ENCODE measurements around the gene CNEP1R1.

CNEP1R1 gene

DNA sequence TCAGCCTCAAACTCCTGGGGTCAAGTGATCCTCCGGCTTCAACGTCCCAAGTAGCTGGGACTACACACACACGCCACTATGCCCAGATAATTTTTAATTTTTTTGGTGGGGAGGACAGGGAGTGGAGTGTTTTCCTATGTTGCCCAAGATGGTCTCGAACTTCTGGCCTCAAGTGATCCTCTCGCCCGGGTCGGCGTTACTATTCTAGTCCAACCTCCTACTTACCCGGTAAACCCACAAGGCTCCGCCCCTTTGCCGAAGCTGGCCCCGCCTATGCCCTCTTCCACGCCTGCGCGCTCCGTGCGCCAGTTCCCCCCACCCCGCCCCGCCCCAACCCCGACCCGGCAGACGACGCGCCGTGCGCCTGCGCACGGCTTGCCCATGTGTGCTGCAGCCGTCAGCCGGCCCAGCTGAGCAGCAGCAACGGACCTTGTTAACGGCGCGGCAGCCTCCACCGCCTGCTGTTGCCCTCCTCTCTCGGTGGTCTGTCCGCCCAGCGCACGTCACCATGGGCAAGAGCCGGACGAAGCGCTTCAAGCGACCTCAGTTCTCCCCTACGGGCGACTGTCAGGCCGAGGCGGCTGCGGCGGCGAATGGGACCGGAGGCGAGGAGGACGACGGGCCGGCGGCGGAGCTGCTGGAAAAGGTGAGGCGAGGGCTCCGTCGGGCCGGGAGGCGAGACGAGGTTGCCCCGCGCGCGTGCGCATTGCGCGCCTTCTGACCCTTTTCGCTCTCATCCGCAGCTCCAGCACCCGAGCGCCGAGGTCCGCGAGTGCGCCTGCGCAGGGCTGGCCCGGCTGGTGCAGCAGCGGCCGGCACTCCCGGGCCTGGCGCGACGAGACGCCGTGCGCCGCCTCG is 40.8 kb downstream of the CNEP1R1 start, which contains the start of gene HEATR3:
Gene HEATR3 (plus strand): TSS at position 347 of the 858 bp plus-strand sequence. CDS start 162 bp downstream, at position 509.
- peak; percentile 94 for DNase-seq

DNA sequence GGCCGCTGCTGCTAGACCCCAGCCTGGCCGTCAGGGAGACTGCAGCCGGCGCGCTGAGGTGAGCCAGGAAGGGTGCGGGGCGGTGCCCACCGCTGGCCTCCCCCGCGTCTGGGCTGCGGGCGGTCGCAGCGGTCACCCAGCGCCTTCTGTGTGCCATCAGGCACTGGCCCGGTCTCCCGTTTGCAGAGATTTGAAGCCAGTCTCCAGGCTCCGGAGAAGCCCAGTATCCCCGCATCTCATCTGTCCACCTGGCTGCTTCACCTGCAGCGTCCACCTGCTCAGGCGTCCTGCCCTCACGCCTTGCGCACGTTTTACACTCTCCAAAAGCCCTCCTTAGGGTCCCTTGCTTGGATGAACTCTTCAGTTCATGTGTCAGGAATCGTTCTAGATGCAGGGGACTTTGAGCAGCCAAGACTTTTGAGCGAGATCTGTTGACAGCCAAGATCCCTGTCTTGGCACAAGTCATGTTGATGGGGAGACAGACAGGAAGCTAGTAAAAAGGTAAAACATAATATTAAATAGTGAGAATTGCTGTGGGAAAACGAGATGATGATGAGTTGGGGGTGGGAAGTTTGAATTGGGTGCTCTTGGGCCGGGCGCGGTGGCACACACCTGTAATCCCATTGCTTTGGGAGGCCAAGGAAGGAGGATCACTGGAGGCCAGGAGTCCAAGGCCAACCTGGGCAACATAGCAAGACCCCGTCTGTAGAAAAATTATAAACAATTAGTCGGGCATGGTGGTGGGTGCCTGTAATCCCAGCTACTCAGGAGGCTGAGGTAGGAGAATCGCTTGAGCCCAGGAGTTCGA is 41.7 kb downstream of the CNEP1R1 start:
- DNase-seq, result no peak

DNA sequence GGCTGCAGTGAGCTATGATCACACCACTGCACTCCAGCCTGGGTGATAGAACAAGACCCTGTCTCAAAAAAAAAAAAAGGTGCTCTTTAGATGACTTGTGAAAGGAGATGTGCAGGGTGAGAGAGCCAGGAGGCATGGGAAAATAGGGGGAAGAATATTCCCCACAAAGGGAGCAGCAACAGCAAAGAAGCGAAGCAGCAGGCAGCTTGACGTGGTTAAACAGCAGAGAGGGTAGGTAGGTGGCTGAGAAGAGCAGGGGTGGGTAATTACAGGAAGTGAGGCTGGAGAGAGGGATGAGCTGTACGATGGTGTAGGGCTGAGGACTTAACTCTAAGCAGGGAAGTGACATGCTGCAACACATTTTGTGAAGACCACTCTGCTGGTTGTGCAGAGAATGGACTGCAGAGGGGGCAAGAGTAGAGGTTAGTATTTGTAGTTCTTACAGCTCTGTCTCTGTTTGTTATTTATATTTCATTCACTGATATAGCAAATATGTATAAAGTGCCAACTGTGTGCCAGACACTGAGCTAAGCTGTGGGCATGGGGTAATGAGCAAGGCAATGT is 42.3 kb downstream of the CNEP1R1 start:
- DNase-seq, result peak; percentile 7

DNA sequence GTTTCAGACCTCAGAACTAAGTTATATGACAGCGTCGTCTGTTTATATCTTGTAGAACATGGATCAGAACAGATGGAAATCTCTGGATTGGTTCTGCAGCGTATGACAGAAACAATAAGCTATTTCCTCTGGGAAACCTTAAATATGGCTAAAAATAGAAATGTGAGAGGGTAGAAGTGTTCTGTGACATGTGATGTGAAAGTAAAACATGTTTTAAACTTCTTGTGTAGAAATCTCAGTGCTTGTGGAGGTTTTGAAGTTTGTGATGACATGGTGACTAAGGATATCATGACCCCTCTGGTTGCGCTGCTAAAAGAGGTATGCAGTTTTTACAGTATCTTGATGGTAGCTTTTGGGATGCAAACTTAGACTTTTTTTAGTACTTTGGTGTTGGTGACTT is 43.5 kb downstream of the CNEP1R1 start:
- no peak for DNase-seq

DNA sequence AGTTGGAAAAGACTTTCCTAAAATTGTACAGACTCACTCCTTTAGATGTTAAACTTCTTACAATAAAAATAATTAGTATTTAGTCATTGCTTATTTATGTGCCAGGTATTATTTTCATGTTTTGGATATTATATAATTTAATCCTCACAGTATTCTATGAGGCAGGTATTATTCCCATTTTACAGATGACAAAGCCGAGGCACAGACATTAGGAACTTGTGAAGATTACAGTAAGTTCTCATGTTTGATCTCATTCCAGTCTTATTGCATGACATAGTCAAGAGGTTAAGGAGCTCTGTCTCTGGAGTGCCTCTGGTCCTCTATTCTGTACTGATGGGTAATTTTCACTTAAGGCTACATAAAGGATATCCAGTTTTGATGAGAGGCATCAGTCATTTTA is 44.0 kb downstream of the CNEP1R1 start:
- no peak for DNase-seq

DNA sequence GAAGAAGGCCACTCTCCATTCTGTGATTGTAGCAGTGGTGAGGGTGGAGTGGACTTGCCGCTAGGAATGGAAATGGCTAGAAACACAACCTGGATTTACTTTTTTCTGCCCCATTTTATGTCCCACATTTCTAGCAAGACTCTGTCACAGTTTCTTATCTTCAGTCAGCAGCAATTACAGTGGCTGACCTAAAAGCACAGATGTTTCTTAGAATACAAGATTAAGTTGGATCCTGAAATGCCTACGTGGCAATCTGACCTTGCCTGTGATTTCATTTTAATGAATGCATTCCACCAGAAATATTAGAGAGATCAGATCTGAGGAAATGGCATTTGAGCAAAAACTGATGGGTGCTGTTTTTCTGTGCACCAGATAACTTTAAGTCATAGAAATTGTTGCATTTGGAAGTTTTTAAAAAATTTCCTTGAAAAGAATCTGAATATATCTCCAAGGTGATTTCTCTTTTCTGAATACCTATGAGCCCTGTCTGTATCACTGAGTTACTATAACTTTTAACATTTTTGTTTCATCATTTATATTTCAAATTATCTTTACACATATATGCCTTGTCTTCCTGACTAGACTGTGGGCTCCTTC is 46.1 kb downstream of the CNEP1R1 start:
- DNase-seq, result no peak

DNA sequence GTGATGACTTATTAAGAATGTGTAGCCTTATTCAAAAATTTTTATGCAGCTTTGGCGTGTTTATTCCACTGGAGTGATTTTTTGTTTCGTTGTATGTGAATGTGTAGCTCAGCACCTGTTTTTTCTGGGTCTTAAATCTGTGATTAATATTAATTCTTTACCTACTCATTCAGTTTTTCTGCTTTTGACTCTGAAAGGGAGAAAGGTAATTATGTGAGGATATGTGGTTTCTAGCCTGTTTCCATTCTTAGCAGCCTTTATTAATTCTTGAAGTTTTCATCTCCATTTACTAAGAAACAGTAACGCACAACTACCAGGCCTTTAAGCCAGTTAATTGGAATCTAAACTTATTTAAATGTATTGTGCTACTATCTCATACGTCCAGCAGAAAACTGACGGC is 47.7 kb downstream of the CNEP1R1 start:
- no peak for DNase-seq

DNA sequence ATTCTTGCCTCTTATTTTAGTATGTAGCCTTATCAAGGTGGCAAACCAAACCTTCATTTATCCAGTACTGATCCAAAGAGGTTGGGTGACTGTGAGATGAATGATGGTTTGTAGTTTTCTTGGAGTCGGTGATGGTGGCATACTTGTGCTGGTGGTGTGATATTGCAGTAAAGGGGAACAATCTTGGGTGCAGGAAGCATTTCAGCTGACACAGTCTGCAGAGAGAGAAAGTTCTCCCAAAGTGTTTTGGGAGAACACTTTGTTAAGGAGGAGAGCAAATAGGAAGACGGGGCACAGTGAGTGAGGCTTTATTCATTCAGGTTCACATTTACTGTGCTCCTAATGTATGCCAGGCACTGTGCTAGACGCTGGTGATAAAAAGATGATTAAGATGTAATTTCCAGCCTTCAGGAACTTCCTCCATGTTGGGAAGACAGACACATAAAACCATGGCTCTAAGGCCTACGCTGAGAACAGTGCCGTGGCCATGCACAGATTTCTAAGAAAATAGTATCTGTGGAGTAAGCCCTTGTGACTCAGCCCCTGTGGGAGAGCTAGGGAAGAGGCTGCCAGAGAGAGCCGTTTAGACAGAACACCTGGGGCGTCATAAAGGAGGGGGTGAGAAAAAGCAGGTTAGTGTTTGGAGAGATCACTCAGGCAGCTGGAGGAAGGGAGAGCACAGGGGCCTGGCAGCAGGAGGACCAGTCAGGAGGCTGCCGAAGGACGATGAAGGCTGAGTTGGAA is 54.5 kb downstream of the CNEP1R1 start:
- no peak for DNase-seq

DNA sequence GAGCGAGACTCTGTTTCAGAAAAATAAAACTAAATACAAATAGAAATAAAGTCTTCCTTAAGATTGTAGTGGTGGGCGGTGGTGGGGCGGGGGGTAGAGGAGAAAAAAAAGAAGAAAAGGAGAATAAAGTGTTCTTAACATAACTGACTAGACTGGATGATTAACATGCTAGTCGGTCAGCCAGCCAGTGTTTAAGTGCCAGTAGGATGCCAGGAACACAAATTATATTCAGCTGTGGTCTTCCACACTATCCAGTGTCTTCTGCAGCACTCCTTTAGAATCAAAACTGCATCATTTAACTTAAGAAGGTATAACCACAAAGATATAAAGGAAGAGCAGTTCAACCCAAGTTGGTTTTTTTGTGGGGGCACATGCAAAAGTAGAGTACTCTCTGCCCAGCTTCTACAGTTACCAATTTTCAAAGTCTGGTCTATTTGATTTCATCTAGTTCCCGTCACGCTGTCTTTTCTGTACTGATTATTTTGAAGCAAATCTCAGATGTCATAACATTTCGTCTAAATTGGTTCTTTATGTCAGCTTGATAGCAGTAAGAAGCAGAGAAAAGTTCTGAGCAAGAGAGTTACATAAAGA is 56.5 kb downstream of the CNEP1R1 start:
- DNase-seq, result no peak

DNA sequence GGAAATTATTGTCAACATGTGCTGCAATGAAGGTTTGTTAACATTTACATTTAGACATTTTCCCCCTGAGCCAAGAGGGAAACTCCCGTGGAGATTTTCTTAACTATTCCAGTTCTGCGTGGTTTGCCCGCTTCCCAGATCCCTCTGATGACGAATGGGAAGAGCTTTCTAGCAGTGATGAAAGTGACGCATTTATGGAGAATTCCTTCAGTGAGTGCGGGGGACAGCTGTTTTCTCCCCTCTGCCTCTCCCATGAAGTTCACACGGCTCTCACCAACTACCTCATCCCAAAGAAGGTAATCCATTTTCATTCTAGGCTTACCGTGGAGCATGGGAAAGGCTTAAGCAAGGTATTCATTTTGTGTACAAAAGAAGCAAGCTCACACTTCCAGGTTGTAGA is 59.0 kb downstream of the CNEP1R1 start:
- DNase-seq, result no peak

DNA sequence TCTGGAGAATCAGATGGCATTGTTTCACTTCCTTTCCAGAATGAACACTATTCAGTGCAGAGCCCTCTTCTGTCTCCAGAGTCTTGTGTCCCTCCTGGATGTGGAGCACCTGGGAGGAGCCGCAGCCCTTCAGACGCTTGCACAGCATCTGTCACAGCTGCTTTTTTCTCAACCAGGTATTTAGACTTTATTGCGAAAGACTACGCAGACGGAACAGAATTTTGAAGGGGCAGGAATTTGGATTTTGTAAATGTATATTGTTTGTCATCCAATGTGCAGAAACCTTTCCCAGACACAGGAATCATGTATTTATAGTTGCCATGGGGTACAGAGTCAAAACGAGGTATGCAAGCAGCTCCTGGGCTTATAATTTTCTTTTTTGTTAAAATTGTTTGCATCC is 61.2 kb downstream of the CNEP1R1 start:
- DNase-seq, result no peak

All from stimulated activated CD4-positive, alpha-beta T cell treated with anti-CD3 and anti-CD28 coated beads, Interleukin-4, amount 100 ng/mL, for 1 hour (primary cell).